Keratinocyte (primary cell): ENCODE data around the gene AFF2. TPM values are rescaled to one million over a fixed set of nuclear protein-coding genes. Genes with fewer than 3 reads are reported as not detected.
A peak's percentile ranks its signal among the peaks of the same experiment; 100 is the strongest.

Experiments
- DNase-seq: peaks from one replicate; pipeline ENCODE4 v3.0.0-alpha.2; 2011; ENCODE audit warnings: low read depth, missing footprints, low spot score
- FAIRE-seq: peaks from 2 replicates; lab custom pipeline; 2011; peaks lifted over from hg19 to GRCh38; lab: Jason Lieb, UNC
- H2AFZ ChIP-seq: 2 replicates; pipeline ENCODE4 v1.6.0; 2012; ENCODE audit warnings: low read length, control low read depth, inconsistent platforms; ENCODE audit not compliant: control insufficient read depth
- H3K27ac ChIP-seq: 2 replicates; pipeline ENCODE4 v1.5.1; 2011; ENCODE audit warnings: low read length; ENCODE audit not compliant: control insufficient read depth, insufficient read depth
- H3K27me3 ChIP-seq: 3 replicates; pipeline ENCODE4 v1.6.0; 2011; ENCODE audit warnings: low read length; ENCODE audit not compliant: control insufficient read depth, insufficient read depth; ENCODE audit errors: extremely low read depth
- H3K36me3 ChIP-seq, 2 experiments: 2 replicates in 1 of 2; 3 replicates in 1 of 2; pipeline ENCODE4 v1.5.1; 2011; ENCODE audit warnings: low read length in 2 of 2, mild to moderate bottlenecking in 1 of 2; ENCODE audit not compliant: control insufficient read depth in 2 of 2, insufficient read depth in 2 of 2; ENCODE audit errors: extremely low read depth in 1 of 2
- H3K4me1 ChIP-seq: 3 replicates; pipeline ENCODE4 v1.5.1; 2011; ENCODE audit warnings: low read length; ENCODE audit not compliant: control insufficient read depth, insufficient read depth; ENCODE audit errors: extremely low read depth
- H3K4me2 ChIP-seq: 3 replicates; pipeline ENCODE4 v1.6.0; 2011; ENCODE audit warnings: low read depth, low read length; ENCODE audit not compliant: control insufficient read depth, insufficient read depth; ENCODE audit errors: extremely low read depth
- H3K4me3 ChIP-seq, 3 experiments: fragments of 200-600 bp in 1 of 3; sonication (generic) in 1 of 3; 2 replicates in 2 of 3; 3 replicates in 1 of 3; pipeline ENCODE4 v1.5.1; 2011 to 2016; ENCODE audit warnings: low read length in 3 of 3, mild to moderate bottlenecking in 3 of 3, control low read depth in 2 of 3, inconsistent platforms in 1 of 3, low read depth in 1 of 3, mixed read lengths in 1 of 3, mixed run types in 1 of 3, moderate library complexity in 1 of 3; ENCODE audit not compliant: control insufficient read depth in 2 of 3, insufficient read depth in 2 of 3; ENCODE audit errors: extremely low read depth in 1 of 3
- H3K79me2 ChIP-seq: 2 replicates; pipeline ENCODE4 v1.6.0; 2012; ENCODE audit warnings: low read length; ENCODE audit not compliant: control insufficient read depth, insufficient read depth
- H3K9ac ChIP-seq: 3 replicates; pipeline ENCODE4 v1.6.0; 2011; ENCODE audit warnings: low read length; ENCODE audit not compliant: control insufficient read depth, insufficient read depth; ENCODE audit errors: extremely low read depth
- H3K9me1 ChIP-seq: 3 replicates; pipeline ENCODE4 v1.6.0; 2011; ENCODE audit warnings: low read length; ENCODE audit not compliant: control insufficient read depth, insufficient read depth; ENCODE audit errors: extremely low read depth
- H3K9me3 ChIP-seq: 2 replicates; pipeline ENCODE4 v1.5.1; 2012; ENCODE audit warnings: low read depth, low read length; ENCODE audit not compliant: control insufficient read depth
- H4K20me1 ChIP-seq: 3 replicates; pipeline ENCODE4 v1.6.0; 2011; ENCODE audit warnings: low read length; ENCODE audit not compliant: control insufficient read depth, insufficient read depth; ENCODE audit errors: extremely low read depth
- CTCF ChIP-seq, 3 experiments: IDR thresholded peaks in 1 of 3; conservative IDR thresholded peaks in 1 of 3; optimal IDR thresholded peaks in 1 of 3; 2 replicates in 2 of 3; 3 replicates in 1 of 3; pipeline versions ENCODE3 to v1.5.1; 2011; ENCODE audit warnings: low read length in 3 of 3, mild to moderate bottlenecking in 3 of 3, moderate library complexity in 2 of 3, control low read depth in 1 of 3, inconsistent platforms in 1 of 3; ENCODE audit not compliant: insufficient read depth in 2 of 3; ENCODE audit errors: extremely low read depth in 1 of 3
- EZH2 ChIP-seq: IDR thresholded peaks from one replicate; pipeline ENCODE4 v1.6.1; 2012; ENCODE audit warnings: inconsistent platforms, mild to moderate bottlenecking, low read length, moderate library complexity
- dilution Hi-C: fragments of 300-500 bp; cut with MboI; formaldehyde crosslinking; loops from one replicate; pipeline ENCODE4 v1.7.0; 2020; ENCODE audit warnings: low sequenced_read_pairs; ENCODE audit not compliant: extremely low pct_ligation_motif_present
- polyA plus RNA-seq, 5 experiments: library from polyadenylated mRNA; depleted of rRNA in 3 of 5; stranded (reverse) in 3 of 5; stranded (forward) in 1 of 5; unstranded in 1 of 5; fragments of >200 nt; gene quantifications; 1 replicate in 1 of 5; 2 replicates in 3 of 5; 3 replicates in 1 of 5; pipeline versions ENCODE4 v1.2.1 to v1.2.3, GENCODE V29; 2011 to 2012; ENCODE audit warnings: missing spikeins in 2 of 5, low read depth in 1 of 5, low replicate concordance in 1 of 5

The AFF2 gene
- polyA plus RNA-seq, 1 donor (not counting 4 experiments of a cell fraction or from before 2014, with no cell fraction given), result 0.01 TPM

GRCh38 chrX:148872161-148872535, 371.7 kb downstream of the AFF2 start:
- dilution Hi-C loops, result no loop called here
- FAIRE-seq (no peak), DNase-seq (no peak)
- H3K27me3 ChIP-seq, result no peaks in the 10 kb centered on the region
- no peak overlapping the region for H3K4me3 ChIP-seq
- peak overlapping the region; percentile 36 for H3K27ac ChIP-seq
- no peaks in the 10 kb centered on the region for H3K9me1 ChIP-seq
- peaks cover 11% of the 10 kb centered on the region for H3K4me1 ChIP-seq
- H3K9ac ChIP-seq, result no peak overlapping the region
- H2AFZ ChIP-seq, result no peak overlapping the region
- no peaks in the 10 kb centered on the region for H3K36me3 ChIP-seq
- H3K79me2 ChIP-seq, result no peaks in the 10 kb centered on the region
- TF ChIP-seq CTCF (optimal IDR thresholded peaks at IDR 0.05 in 1 of 3, IDR thresholded peaks at IDR 0.05 in 1 of 3, conservative IDR thresholded peaks at IDR 0.05 in 1 of 3; ENCODE audit: extremely low read depth in 1 of 3, insufficient read depth in 2 of 3, low read length in 3 of 3), result no peak
- no peak for TF ChIP-seq EZH2
- no peaks in the 10 kb centered on the region for H4K20me1 ChIP-seq
- H3K9me3 ChIP-seq, result no peaks in the 10 kb centered on the region
- no peak overlapping the region for H3K4me2 ChIP-seq

DNA sequence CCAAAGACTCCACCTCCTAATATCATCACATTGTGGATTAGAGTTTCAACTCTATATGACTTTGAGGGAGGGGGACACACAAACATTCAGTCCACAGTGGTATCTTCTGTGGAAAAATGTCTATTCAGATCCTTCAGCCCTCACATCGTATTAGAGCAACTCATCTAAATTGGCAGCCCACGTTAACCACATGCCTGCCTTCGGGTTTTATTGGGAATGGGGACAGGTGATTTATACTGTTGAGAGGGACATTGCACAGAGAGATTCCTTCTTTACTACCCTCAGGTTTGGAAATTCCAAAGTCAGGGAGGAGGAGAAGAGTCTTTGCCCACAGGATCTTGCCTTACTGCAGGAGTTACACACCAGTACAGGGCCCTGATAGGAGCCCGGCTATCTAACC, 372.5 kb downstream of the AFF2 start:
- H2AFZ ChIP-seq, result no peak overlapping the region
- FAIRE-seq, result no peak
- no peak for DNase-seq
- no peaks in the 10 kb centered on the region for H4K20me1 ChIP-seq
- no peak overlapping the region for H3K27ac ChIP-seq
- TF ChIP-seq EZH2 (no peak), CTCF (optimal IDR thresholded peaks at IDR 0.05 in 1 of 3, IDR thresholded peaks at IDR 0.05 in 1 of 3, conservative IDR thresholded peaks at IDR 0.05 in 1 of 3; ENCODE audit: extremely low read depth in 1 of 3, insufficient read depth in 2 of 3, low read length in 3 of 3) (no peak)
- H3K9ac ChIP-seq, result no peak overlapping the region
- H3K79me2 ChIP-seq, result no peaks in the 10 kb centered on the region
- H3K4me2 ChIP-seq, result no peak overlapping the region
- dilution Hi-C loops, result no loop called here
- H3K9me3 ChIP-seq, result no peaks in the 10 kb centered on the region
- no peaks in the 10 kb centered on the region for H3K9me1 ChIP-seq
- no peaks in the 10 kb centered on the region for H3K36me3 ChIP-seq
- no peak overlapping the region for H3K4me3 ChIP-seq
- H3K27me3 ChIP-seq, result no peaks in the 10 kb centered on the region
- H3K4me1 ChIP-seq, result peaks cover 9% of the 10 kb centered on the region
